Stomach smooth muscle (tissue), 2 donors: ENCODE results near the gene WDFY4.

ENCODE experiments used
- H3K27ac ChIP-seq: one replicate; pipeline ENCODE4 v1.7.0; 2013; ENCODE audit warnings: mild to moderate bottlenecking, low read length, inconsistent platforms
- H3K27me3 ChIP-seq, 2 donors: one replicate each; pipeline ENCODE4 v1.7.0; 2013; ENCODE audit warnings: low read length in 2 of 2; ENCODE audit not compliant: insufficient read depth in 2 of 2, control insufficient read depth in 1 of 2
- H3K36me3 ChIP-seq, 2 donors: one replicate each; pipeline ENCODE4 v1.7.0; 2013; ENCODE audit warnings: low read length in 2 of 2; ENCODE audit not compliant: control insufficient read depth in 2 of 2, insufficient read depth in 2 of 2
- H3K4me1 ChIP-seq: one replicate; pipeline ENCODE4 v1.7.0; 2013; ENCODE audit warnings: low read length; ENCODE audit not compliant: control insufficient read depth, insufficient read depth
- H3K4me3 ChIP-seq, 2 donors: one replicate each; pipeline ENCODE4 v1.7.0; 2013; ENCODE audit warnings: low read length in 2 of 2
- H3K9ac ChIP-seq, 2 donors: one replicate each; pipeline ENCODE4 v1.7.0; 2013; ENCODE audit warnings: low read length in 2 of 2, mild to moderate bottlenecking in 1 of 2
- H3K9me3 ChIP-seq, 2 donors: one replicate each; pipeline ENCODE4 v1.7.0; 2013; ENCODE audit warnings: low read length in 2 of 2; ENCODE audit not compliant: control insufficient read depth in 2 of 2
- donor health status: healthy.
- donor health status: Pancreatic carcinoma.

The WDFY4 gene

DNA sequence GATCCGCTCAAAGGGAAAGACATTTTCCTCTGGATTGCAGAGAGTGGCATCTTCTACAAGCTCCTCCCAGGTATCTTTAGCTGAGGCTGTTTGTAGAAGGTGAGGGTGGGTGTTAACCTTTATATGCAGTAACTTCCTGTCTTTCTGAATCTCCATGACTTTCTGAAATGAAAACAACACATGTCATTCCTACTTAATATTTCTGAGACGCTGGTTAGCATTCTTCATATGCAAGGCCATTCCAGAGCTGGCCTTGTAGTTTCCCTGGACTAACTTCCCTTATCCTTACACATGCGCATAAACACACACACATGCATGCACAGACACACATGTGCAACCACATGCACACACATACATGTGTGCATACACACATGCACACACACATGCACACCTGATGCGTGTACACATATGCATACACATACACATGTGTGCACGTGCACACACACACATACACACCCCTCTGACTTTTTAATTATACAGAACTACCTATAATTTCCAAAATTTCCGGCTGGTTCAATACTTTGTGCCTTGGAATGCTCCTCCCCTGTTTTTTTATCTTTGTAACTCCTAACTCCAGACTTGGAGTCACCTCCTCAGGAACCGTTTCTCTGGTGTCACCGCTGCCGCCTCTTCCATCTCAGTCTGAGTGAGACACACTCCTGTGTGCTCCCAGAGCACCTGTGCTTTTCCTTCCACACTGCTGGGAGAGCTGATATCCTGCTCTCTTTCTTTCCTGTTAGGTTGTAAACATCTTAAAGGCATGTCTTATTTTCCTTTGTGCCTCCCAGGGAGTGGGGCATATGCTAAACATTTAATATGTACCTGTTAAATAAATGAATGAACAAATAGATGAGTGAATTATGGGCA is 199.7 kb downstream of the WDFY4 start:
- Histone ChIP-seq H3K9me3 (no peaks in the 10 kb centered on the region), H3K36me3 (no peaks in the 10 kb centered on the region), H3K4me1 (no peaks in the 10 kb centered on the region), H3K9ac (no peak overlapping the region), H3K4me3 (no peak overlapping the region), H3K27me3 (peaks cover 0 to 3% of the 10 kb centered on the region in 2 donors), H3K27ac (no peak overlapping the region)

DNA sequence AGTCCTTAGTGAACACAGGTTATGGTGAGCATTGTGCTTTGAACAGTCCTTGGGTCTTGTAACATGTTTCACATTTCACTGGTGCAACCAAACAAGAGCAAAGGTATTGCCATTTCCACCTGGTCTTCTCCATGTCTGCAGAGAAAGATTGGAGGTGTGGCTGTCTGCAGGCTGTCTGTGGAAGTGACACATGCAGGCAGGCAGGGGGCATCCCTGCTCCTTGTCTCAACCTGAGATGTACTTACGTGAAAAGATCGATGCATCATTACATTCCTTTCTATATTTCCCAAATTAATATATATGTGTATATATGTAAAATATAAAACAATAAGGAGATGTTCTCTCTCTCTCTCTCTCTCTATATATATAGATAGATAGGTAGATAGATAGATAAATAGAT is 200.7 kb downstream of the WDFY4 start:
- no peak overlapping the region for H3K9ac ChIP-seq
- H3K27me3 ChIP-seq: peaks cover 0 to 3% of the 10 kb centered on the region in 2 donors
- H3K27ac ChIP-seq: no peak overlapping the region
- H3K9me3 ChIP-seq: no peaks in the 10 kb centered on the region
- no peaks in the 10 kb centered on the region for H3K36me3 ChIP-seq
- no peak overlapping the region for H3K4me3 ChIP-seq
- H3K4me1 ChIP-seq: no peaks in the 10 kb centered on the region

DNA sequence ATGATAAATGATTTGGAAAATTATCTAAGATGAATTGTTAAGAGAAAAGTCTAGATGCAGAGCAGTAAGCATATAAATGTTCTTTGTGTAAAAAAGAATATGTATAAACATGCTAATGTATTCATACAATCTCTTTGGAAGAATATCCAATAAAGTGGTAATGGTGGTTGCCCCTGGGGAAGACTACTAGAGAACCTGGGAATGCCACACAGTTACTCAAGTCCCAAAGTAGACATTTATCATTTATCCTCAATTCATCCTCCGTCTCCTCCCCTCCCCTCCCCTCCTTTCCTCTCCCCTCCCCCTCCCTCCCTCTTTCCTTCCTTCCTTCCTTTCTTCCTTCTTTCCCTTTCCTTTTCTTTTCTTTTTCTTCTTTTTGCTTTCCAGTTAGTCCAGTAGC is 203.3 kb downstream of the WDFY4 start:
- Histone ChIP-seq H3K27me3 (no peaks in the 10 kb centered on the region), H3K4me1 (no peaks in the 10 kb centered on the region), H3K9me3 (no peaks in the 10 kb centered on the region), H3K9ac (no peak overlapping the region), H3K36me3 (no peaks in the 10 kb centered on the region), H3K4me3 (no peak overlapping the region), H3K27ac (no peak overlapping the region)

DNA sequence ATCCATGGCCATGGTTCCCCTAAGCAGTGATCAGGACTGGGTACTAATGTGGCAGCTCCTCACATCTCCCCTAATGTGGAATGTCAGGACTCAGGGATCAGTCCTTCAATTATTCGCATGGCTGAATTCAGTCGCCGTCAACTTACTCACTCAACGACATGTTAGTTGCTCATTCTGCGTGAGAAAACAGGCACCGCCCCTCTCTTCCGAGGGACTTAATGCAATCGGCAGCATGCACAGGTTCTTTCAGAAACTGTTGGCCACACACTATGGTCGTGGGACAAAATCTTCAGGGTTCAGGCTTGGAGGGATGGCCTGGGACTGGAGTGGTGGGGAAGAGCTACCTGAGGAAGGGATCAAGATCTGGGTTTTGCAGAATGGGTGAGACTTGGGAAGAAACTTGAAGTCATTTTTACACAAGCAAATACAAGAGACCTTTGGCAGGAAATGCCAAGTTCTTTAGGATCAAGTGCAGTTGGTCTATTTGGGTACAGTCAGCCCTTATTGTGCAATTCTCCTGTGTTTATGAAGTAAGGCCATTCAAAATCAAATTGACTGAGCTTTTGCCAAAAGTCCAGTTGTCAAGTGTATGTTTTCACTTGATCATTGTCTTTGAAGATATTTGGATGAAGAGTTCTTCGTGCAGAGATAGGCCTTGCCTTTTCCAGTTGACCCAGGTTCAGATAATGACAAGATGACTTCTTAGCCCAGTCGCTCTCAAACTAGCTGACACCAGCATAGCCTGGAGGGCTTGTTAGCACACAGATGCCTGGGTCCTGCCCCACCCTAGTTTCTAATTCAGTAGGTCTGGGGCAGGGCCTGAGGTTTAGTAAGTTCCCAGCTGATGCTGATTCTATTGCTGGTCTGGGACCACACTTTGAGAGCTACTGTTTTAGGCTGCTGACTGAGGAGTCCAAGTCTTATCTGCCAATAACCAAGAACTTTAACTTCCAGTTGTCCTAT is 206.5 kb downstream of the WDFY4 start:
- Histone ChIP-seq H3K9me3 (no peaks in the 10 kb centered on the region), H3K9ac (no peak overlapping the region), H3K27me3 (no peaks in the 10 kb centered on the region), H3K36me3 (no peaks in the 10 kb centered on the region), H3K4me1 (no peaks in the 10 kb centered on the region), H3K27ac (no peak overlapping the region), H3K4me3 (no peak overlapping the region)

DNA sequence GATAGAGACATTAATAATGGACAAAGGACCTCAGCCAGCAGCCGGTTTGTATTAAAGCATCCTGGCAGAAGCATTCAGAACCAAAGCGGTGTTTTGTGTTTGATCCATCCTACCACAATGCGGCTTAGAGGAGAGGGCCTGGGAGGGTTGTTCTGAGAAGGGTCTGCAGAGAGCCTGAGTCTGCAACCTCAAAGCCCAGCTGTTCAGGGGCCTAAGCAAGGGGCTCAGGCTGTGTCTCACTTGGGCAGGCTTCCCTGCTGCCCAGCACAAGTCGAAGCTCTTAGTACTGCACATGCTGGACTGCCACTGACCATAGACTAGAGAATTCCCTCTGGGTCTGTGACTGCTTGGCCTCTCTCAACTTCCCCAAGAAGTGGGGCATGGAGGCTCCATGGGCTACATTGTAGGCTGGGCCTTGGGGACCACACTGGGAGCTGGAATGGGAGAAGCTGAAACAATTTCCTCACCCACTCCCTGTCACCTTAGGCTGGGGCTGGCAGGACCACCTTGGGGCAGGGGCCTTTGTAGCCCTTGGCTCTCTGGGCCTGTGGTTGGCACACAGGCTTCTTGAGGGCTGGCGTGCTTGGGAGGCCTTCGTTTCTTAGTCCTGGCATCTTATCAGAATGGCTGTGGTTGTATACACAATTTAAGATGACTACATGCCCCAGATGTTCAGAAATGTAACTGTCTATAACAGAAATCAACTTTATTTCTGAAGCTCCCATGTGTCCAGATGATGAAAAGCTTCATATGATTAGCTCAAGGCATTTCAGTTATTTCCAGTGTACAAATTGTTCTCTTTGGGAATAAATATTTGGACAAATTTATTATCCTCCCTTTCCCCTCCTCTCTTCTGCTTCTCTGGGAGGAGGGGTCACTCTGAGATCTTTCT is 210.5 kb downstream of the WDFY4 start:
- Histone ChIP-seq H3K27me3 (no peaks in the 10 kb centered on the region), H3K9ac (no peak overlapping the region), H3K4me1 (no peaks in the 10 kb centered on the region), H3K9me3 (no peaks in the 10 kb centered on the region), H3K36me3 (no peaks in the 10 kb centered on the region), H3K4me3 (no peak overlapping the region), H3K27ac (no peak overlapping the region)

DNA sequence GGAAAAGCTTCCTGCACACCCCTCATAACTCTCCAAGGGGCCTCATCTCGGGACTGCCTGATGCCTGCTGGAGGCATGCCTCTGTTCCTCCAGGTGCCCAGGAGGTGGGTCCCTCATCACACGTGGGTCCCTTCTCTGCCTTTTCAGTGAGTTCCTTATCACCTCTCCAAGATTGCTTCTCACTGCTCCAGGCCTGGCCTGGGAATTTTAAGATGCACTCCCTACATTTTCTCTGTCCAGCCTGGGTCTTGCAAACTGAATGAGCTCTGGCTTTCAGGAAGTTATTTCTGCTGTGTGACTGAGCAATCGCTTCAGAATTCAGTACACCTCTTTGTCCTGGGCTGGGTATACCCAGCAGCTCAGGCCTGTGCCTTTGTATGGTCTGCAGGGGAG is 211.1 kb downstream of the WDFY4 start:
- Histone ChIP-seq H3K27me3 (no peaks in the 10 kb centered on the region), H3K4me1 (no peaks in the 10 kb centered on the region), H3K27ac (no peak overlapping the region), H3K9ac (no peak overlapping the region), H3K36me3 (no peaks in the 10 kb centered on the region), H3K9me3 (no peaks in the 10 kb centered on the region), H3K4me3 (no peak overlapping the region)

DNA sequence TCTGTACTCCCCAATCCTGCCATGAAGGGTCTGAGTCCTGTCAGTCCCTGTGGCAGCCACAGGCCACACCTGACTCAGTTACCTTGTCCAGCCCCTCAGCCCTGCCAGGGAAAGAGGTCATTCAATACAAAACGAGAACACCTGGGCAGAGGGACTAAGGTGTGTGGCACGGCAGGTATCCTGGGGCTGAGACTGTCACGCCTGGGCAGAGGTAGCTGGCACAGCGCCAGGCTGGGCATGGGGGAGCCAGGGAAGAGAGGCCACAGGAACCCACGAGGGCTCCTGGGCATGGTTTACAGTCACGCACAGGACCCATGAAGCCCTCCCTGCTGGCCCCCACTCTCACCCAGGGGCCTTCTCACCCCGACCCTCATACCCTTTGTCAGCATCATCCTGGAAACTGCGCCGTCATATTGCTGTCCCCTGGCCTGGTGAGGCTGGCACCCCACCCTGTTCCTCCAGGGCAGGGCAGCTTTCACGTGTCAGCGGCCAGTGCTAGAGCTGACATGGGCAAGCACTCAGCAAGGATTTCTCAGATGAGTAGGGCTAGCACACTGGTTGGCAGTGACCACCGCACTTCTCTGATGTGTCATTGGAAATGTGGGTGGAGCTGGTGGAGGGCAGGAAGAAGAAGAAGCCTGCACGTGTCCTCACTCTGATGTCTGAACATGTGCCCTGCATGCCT is 212.2 kb downstream of the WDFY4 start:
- H3K27me3 ChIP-seq: no peaks in the 10 kb centered on the region
- no peak overlapping the region for H3K4me3 ChIP-seq
- H3K4me1 ChIP-seq: no peaks in the 10 kb centered on the region
- H3K36me3 ChIP-seq: no peaks in the 10 kb centered on the region
- H3K9me3 ChIP-seq: no peaks in the 10 kb centered on the region
- H3K27ac ChIP-seq: no peak overlapping the region
- no peak overlapping the region for H3K9ac ChIP-seq

DNA sequence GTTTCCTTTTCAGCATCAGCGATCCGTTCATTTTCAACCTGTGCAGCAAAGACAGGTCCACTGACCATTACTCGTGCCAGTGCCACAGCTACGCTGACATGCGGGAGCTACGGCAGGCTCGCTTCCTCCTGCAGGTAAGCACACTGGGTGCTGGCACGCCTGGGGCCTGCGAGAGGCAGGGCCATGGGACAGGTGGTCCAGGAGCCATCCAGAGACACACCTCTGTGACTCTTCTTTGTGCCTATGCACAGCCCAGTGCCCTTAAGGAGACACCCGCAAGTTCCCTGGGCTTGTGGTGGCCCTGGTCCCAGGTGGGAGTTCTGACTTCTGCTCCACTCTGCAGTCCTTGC is 212.7 kb downstream of the WDFY4 start:
- Histone ChIP-seq H3K36me3 (no peaks in the 10 kb centered on the region), H3K9ac (no peak overlapping the region), H3K27me3 (no peaks in the 10 kb centered on the region), H3K27ac (no peak overlapping the region), H3K4me3 (no peak overlapping the region), H3K9me3 (no peaks in the 10 kb centered on the region), H3K4me1 (no peaks in the 10 kb centered on the region)

DNA sequence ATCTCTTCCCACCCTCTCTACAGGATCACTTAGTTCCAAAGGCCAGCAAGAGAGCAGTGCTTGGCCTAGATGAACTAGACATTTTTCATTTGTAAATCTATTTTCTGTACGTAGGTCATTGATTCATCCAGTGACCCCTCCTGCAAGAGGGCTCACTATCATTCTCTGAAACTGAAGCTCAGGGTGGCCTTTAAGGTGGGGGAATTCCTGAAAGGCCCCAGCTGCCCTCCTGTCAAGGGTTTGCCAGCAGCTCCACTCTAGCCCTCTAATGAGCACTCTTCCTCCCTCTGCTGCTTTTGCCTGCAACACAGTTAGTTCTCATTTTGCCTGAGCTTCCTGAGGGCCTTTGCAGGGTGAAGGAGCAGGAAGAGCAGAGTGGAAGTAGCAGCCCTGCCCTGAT is 213.8 kb downstream of the WDFY4 start:
- H3K27ac ChIP-seq: no peak overlapping the region
- no peaks in the 10 kb centered on the region for H3K27me3 ChIP-seq
- H3K9ac ChIP-seq: no peak overlapping the region
- H3K36me3 ChIP-seq: no peaks in the 10 kb centered on the region
- no peaks in the 10 kb centered on the region for H3K4me1 ChIP-seq
- H3K4me3 ChIP-seq: no peak overlapping the region
- no peaks in the 10 kb centered on the region for H3K9me3 ChIP-seq

DNA sequence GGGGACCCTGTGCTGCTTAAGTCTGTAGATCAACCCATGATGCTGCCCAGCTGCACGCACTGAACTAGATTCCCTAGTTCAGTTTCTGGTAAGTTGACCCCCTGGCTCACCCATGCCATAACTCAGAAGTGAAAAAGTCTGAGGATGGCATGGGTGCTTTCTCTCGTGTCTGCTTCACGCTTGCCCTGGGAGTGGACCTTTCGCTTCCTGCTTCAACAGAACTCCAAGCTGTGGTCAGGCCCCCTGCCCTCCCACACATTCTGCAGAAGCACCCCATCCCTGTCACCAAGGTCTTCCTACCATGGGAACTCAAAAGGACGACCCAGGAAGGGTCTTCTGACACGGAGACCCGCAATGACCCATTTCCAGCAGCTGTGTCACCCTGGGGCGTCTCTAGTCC is 215.1 kb downstream of the WDFY4 start:
- Histone ChIP-seq H3K9me3 (no peaks in the 10 kb centered on the region), H3K27me3 (no peaks in the 10 kb centered on the region), H3K27ac (no peak overlapping the region), H3K4me1 (no peaks in the 10 kb centered on the region), H3K9ac (no peak overlapping the region), H3K36me3 (no peaks in the 10 kb centered on the region), H3K4me3 (no peak overlapping the region)
